Stomach smooth muscle (tissue), 2 donors: ENCODE data around the gene NKAP.

Experiments
- H3K27ac ChIP-seq: one replicate; pipeline ENCODE4 v1.7.0; 2013; ENCODE audit warnings: mild to moderate bottlenecking, low read length, inconsistent platforms
- H3K27me3 ChIP-seq, 2 donors: one replicate each; pipeline ENCODE4 v1.7.0; 2013; ENCODE audit warnings: low read length in 2 of 2; ENCODE audit not compliant: insufficient read depth in 2 of 2, control insufficient read depth in 1 of 2
- H3K36me3 ChIP-seq, 2 donors: one replicate each; pipeline ENCODE4 v1.7.0; 2013; ENCODE audit warnings: low read length in 2 of 2; ENCODE audit not compliant: control insufficient read depth in 2 of 2, insufficient read depth in 2 of 2
- H3K4me1 ChIP-seq: one replicate; pipeline ENCODE4 v1.7.0; 2013; ENCODE audit warnings: low read length; ENCODE audit not compliant: control insufficient read depth, insufficient read depth
- H3K4me3 ChIP-seq, 2 donors: one replicate each; pipeline ENCODE4 v1.7.0; 2013; ENCODE audit warnings: low read length in 2 of 2
- H3K9ac ChIP-seq, 2 donors: one replicate each; pipeline ENCODE4 v1.7.0; 2013; ENCODE audit warnings: low read length in 2 of 2, mild to moderate bottlenecking in 1 of 2
- H3K9me3 ChIP-seq, 2 donors: one replicate each; pipeline ENCODE4 v1.7.0; 2013; ENCODE audit warnings: low read length in 2 of 2; ENCODE audit not compliant: control insufficient read depth in 2 of 2
- donor health status: healthy.
- donor health status: Pancreatic carcinoma.

The NKAP gene

GRCh38 chrX:119887721-119888425 is 55.7 kb downstream of the NKAP start:
- no peak overlapping the region for H3K27ac ChIP-seq
- peaks cover 0 to 2% of the 10 kb centered on the region in 2 donors for H3K27me3 ChIP-seq
- no peaks in the 10 kb centered on the region for H3K36me3 ChIP-seq
- no peaks in the 10 kb centered on the region for H3K9me3 ChIP-seq
- H3K4me3 ChIP-seq = peak overlapping the region in 1 of 2 donors; percentile 49
- H3K4me1 ChIP-seq = no peaks in the 10 kb centered on the region
- H3K9ac ChIP-seq = no peak overlapping the region

- Histone ChIP-seq H3K9me3 (no peaks in the 10 kb centered on the region), H3K36me3 (no peaks in the 10 kb centered on the region), H3K27ac (no peak overlapping the region), H3K9ac (no peak overlapping the region), H3K4me3 (peak overlapping the region in 1 of 2 donors; percentile 8), H3K27me3 (peaks cover 0 to 5% of the 10 kb centered on the region in 2 donors), H3K4me1 (no peaks in the 10 kb centered on the region)
Observed at GRCh38 chrX:119885554-119886428, 57.8 kb downstream of the NKAP start.

- no peak overlapping the region for H3K4me3 ChIP-seq
Observed at GRCh38 chrX:119880552-119881437, 62.8 kb downstream of the NKAP start.

GRCh38 chrX:119880076-119880475 is 63.5 kb downstream of the NKAP start:
- Histone ChIP-seq H3K36me3 (peaks cover 0 to 4% of the 10 kb centered on the region in 2 donors), H3K27me3 (peaks cover 0 to 3% of the 10 kb centered on the region in 2 donors), H3K4me1 (no peaks in the 10 kb centered on the region), H3K4me3 (no peak overlapping the region), H3K27ac (no peak overlapping the region), H3K9me3 (no peaks in the 10 kb centered on the region), H3K9ac (no peak overlapping the region)

More at GRCh38 chrX:119880552-119881437, 62.8 kb downstream of the NKAP start:
- Histone ChIP-seq H3K27ac (no peak overlapping the region), H3K9me3 (no peaks in the 10 kb centered on the region), H3K27me3 (peaks cover 0 to 3% of the 10 kb centered on the region in 2 donors), H3K4me1 (no peaks in the 10 kb centered on the region), H3K9ac (no peak overlapping the region), H3K36me3 (peaks cover 0 to 4% of the 10 kb centered on the region in 2 donors)

- H3K4me1 ChIP-seq = no peaks in the 10 kb centered on the region
- H3K27me3 ChIP-seq = peaks cover 0 to 3% of the 10 kb centered on the region in 2 donors
- H3K9me3 ChIP-seq = no peaks in the 10 kb centered on the region
- no peak overlapping the region for H3K27ac ChIP-seq
- no peak overlapping the region for H3K9ac ChIP-seq
- H3K4me3 ChIP-seq = no peak overlapping the region
- H3K36me3 ChIP-seq = peaks cover 0 to 4% of the 10 kb centered on the region in 2 donors
Observed at GRCh38 chrX:119878740-119879139, 64.8 kb downstream of the NKAP start.

- H3K4me1 ChIP-seq = peaks cover 10% of the 10 kb centered on the region
- peak within 1 kb of the TSS; percentile 83 to 88 for H3K4me3 ChIP-seq
- no peaks in the 10 kb centered on the region for H3K9me3 ChIP-seq
- H3K27ac ChIP-seq = peak within 1 kb of the TSS; percentile 94
- H3K27me3 ChIP-seq = no peaks in the 10 kb centered on the region
- H3K9ac ChIP-seq = peak within 1 kb of the TSS; percentile 95 to 97
- no peaks in the 10 kb centered on the region for H3K36me3 ChIP-seq
Observed at GRCh38 chrX:119871599-119872395, 71.8 kb downstream of the NKAP start, which contains the start of the genes NDUFA1 and RNF113A. Gene NDUFA1 (plus strand): TSS chrX:119871832. CDS start chrX:119871912, 80 bp downstream. Gene RNF113A (minus strand): TSS chrX:119871733. CDS start chrX:119871613, 120 bp downstream.

GRCh38 chrX:119871245-119871598 is 72.3 kb downstream of the NKAP start:
- Histone ChIP-seq H3K36me3 (no peaks in the 10 kb centered on the region), H3K4me3 (peak overlapping the region; percentile 83 to 88), H3K4me1 (peaks cover 10% of the 10 kb centered on the region), H3K9ac (peak overlapping the region; percentile 95 to 97), H3K9me3 (no peaks in the 10 kb centered on the region), H3K27ac (peak overlapping the region; percentile 94), H3K27me3 (no peaks in the 10 kb centered on the region)
